GM21723 (cell line): ENCODE data around the gene PCDHGB3.
"Not testable (repeated sequence)": the region's sequence is repeated elsewhere in the genome, so short reads cannot be mapped to it uniquely, and the experiment has no call there.

Experiments
- ATAC-seq: cut with Tn5 transposase; IDR thresholded peaks from one replicate; pipeline ENCODE4 v1.9.1; 2021; ENCODE audit warnings: mild to moderate bottlenecking, moderate library complexity; ENCODE audit not compliant: unreplicated experiment

PCDHGB3 gene

GRCh38 chr5:141356950-141357349 lies 13.1 kb upstream of the PCDHGB3 start:
- ATAC-seq, result no peak

- ATAC-seq, result no peak
Measured at GRCh38 chr5:141359790-141360426, 10.1 kb upstream of the PCDHGB3 start, which contains the start of gene PCDHGB2. PCDHGB2 (plus strand) TSS chr5:141359994; CDS start chr5:141360136, 142 bp downstream.

GRCh38 chr5:141360685-141361084 lies 9.4 kb upstream of the PCDHGB3 start:
- ATAC-seq, result no peak

DNA sequence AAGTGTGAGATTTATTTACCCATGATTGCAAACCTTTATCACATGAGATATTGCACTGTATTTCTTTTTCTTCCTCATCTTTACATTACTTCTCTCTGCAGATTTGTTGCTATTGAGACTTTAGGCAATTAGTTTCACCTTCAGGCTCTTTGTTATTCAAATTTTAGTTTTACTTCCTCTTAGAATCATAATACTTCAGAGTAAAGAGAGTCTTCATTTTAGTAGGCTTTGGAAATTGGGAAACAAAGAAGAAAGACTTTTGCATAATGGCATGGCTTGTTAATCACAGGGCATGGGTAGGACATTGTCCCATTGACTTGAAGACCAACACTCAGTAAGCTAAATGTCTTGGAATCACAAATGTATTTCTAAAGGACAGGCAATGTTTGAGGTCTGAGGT lies 7.3 kb upstream of the PCDHGB3 start:
- no peak for ATAC-seq

GRCh38 chr5:141363952-141364660 lies 5.9 kb upstream of the PCDHGB3 start, which contains the start of gene PCDHGA5:
PCDHGA5 (plus strand) TSS chr5:141364162; CDS start chr5:141364331, 169 bp downstream.
- ATAC-seq, result no peak

- no peak for ATAC-seq
Measured at GRCh38 chr5:141366016-141366896, 3.8 kb upstream of the PCDHGB3 start.

DNA sequence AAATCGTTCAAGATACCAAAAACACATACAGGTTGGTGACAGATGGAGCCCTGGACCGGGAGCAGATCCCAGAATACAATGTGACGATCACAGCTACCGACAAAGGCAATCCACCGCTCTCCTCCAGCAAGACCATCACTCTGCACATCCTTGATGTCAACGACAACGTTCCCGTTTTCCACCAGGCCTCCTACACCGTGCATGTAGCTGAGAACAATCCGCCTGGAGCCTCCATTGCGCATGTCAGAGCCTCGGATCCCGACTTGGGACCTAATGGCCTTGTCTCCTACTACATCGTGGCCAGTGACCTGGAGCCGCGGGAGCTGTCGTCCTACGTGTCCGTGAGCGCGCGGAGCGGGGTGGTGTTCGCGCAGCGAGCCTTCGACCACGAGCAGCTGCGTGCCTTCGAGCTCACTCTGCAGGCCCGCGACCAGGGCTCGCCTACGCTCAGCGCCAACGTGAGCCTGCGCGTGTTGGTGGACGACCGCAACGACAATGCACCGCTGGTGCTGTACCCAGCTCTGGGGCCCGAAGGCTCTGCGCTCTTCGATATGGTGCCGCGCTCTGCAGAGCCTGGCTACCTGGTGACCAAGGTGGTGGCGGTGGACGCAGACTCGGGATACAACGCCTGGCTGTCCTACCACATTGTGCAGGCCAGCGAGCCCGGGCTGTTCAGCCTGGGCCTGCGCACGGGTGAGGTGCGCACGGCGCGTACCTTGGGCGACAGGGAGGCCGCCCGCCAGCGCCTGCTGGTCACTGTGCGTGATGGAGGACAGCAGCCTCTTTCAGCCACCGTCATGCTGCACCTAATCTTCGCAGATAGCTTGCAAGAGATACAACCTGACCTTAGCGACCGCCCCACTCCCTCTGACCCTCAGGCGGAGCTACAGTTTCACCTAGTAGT lies 1.8 kb downstream of the PCDHGB3 start:
- ATAC-seq, result no peak

- no peak for ATAC-seq
Measured at GRCh38 chr5:141373673-141374317, 3.8 kb downstream of the PCDHGB3 start, which contains the start of gene PCDHGA6. PCDHGA6 (plus strand) TSS chr5:141373891; CDS start chr5:141374084, 193 bp downstream.

DNA sequence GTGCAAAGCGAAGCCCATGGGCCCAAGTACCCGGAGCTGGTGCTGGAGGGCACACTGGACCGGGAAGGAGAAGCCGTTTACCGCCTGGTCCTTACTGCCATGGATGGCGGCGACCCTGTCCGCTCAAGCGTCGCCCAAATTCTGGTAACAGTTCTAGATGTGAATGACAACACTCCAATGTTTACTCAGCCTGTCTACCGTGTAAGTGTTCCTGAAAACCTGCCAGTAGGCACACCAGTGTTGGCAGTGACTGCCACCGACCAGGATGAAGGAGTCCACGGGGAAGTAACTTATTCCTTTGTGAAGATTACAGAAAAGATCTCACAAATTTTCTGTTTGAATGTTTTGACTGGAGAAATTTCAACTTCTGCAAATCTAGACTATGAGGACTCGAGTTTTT lies 4.6 kb downstream of the PCDHGB3 start:
- no peak for ATAC-seq

DNA sequence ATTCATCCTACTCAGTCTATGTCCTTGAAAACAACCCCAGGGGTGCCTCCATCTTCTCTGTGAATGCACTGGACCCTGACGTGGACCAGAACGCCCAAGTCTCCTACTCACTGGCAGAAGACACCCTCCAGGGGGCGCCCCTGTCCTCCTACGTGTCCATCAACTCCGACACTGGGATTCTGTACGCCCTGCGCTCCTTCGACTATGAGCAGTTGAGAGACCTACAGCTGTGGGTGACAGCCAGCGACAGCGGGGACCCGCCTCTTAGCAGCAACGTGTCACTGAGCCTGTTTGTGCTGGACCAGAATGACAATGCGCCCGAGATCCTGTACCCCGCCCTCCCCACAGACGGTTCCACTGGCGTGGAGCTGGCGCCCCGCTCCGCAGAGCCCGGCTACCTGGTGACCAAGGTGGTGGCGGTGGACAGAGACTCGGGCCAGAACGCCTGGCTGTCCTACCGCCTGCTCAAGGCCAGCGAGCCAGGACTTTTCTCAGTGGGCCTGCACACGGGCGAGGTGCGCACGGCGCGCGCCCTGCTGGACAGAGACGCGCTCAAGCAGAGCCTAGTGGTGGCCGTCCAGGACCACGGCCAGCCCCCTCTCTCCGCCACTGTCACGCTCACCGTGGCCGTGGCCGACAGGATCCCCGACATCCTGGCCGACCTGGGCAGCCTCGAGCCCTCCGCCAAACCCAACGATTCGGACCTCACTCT lies 5.6 kb downstream of the PCDHGB3 start:
- ATAC-seq, result not testable (repeated sequence)

GRCh38 chr5:141382469-141383294 lies 12.6 kb downstream of the PCDHGB3 start, which contains the start of gene PCDHGA7:
PCDHGA7 (plus strand) TSS chr5:141382742; CDS start chr5:141382900, 158 bp downstream.
- no peak for ATAC-seq

GRCh38 chr5:141383345-141383744 lies 13.3 kb downstream of the PCDHGB3 start:
- no peak for ATAC-seq

DNA sequence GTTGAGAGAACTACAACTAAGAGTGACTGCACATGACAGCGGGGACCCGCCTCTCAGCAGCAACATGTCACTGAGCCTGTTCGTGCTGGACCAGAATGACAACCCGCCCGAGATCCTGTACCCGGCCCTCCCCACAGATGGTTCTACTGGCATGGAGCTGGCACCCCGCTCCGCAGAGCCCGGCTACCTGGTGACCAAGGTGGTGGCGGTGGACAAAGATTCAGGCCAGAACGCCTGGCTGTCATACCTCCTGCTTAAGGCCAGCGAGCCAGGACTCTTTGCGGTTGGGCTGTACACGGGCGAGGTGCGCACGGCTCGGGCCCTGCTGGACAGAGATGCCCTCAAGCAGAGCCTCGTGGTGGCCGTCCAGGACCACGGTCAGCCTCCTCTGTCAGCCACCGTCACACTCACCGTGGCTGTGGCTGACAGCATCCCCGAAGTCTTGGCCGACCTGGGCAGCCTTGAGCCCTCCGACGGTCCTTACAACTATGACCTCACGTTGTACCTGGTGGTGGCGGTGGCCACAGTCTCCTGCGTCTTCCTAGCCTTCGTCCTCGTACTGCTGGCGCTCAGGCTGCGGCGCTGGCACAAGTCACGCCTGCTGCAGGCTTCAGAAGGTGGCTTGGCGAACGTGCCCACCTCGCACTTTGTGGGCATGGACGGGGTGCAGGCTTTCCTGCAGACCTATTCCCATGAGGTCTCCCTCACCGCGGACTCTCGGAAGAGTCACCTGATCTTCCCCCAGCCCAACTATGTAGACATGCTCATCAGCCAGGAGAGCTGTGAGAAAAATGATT lies 14.6 kb downstream of the PCDHGB3 start:
- ATAC-seq, result no peak

- ATAC-seq, result not testable (repeated sequence)
Measured at GRCh38 chr5:141387557-141388311, 17.7 kb downstream of the PCDHGB3 start, which contains the start of gene PCDHGB4. PCDHGB4 (plus strand) TSS chr5:141387698; CDS start chr5:141387885, 187 bp downstream.

- ATAC-seq, result no peak
Measured at GRCh38 chr5:141388661-141389060, 18.6 kb downstream of the PCDHGB3 start.
